CD4-positive, alpha-beta T cell treated with Interleukin-15 for 1 hour (primary cell): ENCODE measurements around the gene SIPA1L3.
A peak's percentile ranks its signal among the peaks of the same experiment; 100 is the strongest.

ENCODE experiments used
- DNase-seq: peaks from one replicate; pipeline ENCODE4 v3.0.0-alpha.2; 2020

SIPA1L3 gene

DNA sequence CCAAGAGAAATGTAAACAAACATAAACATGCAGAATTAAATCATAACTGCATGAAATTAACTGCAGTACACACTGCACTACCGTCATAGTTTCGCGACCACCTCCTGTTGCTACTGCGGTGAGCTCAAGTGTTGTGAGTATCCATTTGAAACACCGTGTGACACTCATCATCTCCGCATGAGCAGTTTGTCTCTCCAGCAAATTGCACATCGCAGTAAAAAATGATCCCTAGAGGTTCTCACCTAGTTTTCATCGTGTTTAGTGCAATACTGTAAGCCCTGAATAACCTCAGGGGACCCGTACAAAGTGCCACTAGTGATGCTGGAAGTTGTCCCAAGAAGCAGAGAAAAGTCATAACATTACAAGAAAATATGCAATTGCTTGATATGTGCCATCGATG is 169.3 kb downstream of the SIPA1L3 start:
- no peak for DNase-seq

DNA sequence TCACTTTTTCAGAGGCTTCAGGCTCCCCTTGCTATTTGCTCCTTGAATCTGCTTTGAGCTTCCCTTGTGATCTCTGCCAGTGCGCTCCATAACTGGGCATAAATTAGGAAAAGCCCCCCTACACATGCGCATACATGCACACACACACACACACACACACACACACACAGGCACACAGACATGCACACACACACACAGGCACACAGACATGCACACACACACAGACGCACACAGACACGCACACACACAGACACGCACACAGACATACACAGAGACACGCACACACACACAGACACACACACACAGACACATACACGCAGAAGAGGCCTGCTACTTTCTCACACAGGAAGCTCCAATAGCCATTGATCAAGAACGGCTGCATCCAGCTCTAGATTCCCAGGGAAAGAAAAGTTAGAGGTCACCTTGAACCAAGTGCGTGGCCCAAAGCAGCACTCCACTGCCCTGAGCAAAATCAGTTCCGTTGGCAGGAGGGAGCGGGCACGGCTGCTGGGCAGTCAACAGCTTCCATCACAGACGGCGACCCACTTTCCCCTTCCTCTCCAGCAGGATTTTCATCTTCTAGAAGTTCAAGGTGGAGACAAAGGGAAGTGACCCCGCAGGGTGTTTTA is 171.4 kb downstream of the SIPA1L3 start:
- no peak for DNase-seq

DNA sequence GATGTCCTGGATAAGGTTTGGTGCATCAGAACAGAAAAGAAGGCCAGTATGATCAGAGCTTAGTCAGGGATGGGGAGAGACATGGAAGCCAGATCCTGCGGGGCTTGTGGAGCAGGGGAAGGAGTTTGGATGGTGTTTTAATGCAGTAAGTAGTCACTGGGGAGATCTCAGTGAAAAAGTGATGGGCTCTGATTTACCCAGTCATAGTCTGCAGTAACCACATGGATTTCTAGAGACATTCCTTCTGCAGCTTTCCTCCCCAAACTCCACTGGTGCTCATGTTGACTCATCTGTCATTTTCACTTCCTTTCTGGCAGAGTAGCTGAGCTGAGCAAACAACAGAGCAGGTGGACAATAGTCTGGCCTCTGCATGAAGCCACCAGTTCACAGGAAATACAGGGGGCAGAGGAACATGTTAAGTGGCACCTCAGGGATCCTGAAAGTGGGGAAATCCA is 172.9 kb downstream of the SIPA1L3 start:
- DNase-seq, result no peak

DNA sequence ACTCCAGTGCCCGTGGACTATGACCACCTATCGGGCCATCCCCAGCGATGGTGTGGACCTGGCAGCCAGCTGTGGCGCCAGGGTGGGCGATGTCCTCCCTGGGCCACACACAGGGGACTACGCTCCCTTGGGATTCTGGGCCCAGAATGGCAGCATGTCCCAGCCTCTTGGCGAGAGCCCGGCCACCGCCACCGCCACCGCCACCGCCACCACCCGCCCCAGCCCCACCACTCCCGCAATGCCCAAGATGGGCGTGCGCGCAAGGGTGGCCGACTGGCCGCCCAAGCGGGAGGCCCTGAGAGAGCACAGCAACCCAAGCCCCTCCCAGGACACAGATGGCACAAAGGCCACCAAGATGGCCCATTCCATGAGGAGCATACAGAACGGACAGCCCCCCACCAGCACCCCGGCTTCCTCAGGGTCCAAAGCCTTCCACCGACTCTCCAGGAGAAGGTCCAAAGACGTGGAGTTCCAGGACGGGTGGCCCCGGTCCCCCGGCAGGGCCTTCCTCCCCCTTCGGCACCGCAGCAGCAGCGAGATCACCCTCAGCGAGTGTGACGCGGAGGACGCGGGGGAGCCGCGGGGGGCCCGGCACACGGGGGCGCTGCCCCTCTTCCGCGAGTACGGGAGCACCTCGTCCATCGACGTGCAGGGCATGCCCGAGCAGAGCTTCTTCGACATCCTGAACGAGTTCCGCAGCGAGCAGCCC is 174.7 kb downstream of the SIPA1L3 start:
- no peak for DNase-seq

DNA sequence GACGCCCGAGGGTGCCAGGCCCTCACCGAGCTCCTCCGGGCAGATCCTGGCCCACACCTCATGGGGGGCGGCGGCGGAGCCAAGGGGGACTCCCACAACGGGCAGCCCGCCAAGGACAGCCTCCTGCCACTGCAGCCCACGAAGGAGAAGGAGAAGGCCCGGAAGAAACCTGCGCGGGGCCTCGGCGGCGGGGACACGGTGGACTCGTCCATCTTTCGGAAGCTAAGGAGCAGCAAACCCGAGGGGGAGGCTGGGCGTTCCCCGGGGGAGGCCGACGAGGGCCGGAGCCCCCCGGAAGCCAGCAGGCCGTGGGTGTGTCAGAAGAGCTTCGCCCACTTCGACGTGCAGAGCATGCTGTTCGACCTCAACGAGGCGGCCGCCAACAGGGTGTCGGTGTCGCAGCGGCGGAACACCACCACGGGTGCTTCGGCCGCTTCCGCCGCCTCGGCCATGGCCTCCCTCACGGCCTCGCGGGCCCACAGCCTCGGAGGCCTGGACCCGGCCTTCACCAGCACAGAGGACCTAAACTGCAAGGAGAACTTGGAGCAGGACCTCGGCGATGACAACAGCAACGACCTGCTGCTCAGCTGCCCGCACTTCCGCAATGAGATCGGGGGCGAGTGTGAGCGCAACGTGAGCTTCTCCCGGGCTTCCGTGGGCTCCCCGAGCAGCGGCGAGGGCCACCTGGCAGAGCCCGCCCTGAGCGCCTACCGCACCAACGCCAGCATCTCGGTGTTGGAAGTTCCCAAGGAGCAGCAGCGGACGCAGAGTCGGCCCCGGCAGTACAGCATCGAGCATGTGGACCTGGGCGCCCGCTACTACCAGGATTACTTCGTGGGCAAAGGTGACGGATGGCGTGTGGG is 175.5 kb downstream of the SIPA1L3 start:
- DNase-seq, result no peak

DNA sequence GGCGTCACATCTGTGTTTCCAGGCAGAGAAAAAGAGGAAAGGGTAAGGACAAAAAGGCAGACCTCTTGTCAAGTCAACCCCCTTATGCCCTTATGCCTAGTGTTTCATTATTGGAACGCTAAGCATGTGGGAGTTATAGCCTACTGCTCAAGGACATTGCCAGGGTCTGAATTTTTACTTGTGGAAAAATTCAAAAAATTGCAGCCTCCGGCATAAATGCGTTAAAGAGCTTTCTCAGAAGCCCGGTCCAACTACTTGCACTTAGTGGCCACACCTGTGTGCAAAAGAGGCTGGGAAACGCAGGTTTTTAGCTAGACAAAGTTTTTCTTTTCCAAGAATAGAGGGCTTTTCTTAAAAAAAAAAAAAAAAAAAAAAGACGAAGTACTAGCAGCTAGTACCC is 177.2 kb downstream of the SIPA1L3 start:
- no peak for DNase-seq

DNA sequence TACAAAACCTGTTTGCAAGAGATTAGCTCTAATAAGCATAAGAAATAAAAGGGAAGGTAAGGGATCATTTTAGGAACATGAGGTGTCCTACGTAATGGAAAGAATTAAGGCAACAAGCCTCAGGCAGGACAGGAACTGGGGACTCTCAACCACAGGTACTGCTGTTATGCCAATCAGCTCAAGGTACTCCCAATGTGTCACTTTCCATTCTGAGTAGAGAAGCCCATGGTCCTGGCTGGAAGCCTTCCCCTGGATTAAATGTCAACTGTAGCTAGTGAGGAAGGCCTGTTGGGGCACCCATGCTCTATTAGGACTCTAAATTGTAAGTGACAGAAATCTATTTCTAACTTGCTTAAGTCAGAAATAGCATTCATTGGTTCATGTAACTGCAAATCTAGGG is 182.4 kb downstream of the SIPA1L3 start:
- no peak for DNase-seq

DNA sequence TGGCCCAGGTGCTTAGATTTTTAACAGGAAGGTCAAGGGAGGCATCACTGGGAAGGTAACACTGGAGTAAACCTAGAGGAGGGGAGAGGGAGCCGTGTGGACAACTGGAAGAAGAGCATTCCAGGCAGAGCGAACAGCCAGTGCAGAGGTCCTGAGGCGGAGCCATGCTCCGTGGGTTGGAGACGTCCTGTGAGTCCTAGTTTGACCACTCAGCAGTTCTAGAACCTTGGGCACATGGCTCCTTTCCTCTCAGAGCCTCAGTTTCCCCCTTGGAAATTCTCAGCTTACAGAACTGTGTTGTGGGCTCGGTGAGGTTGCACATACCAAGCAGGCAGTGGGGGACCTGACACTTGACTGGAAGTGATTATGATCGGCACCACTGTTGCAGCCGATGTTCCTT is 186.1 kb downstream of the SIPA1L3 start:
- no peak for DNase-seq

DNA sequence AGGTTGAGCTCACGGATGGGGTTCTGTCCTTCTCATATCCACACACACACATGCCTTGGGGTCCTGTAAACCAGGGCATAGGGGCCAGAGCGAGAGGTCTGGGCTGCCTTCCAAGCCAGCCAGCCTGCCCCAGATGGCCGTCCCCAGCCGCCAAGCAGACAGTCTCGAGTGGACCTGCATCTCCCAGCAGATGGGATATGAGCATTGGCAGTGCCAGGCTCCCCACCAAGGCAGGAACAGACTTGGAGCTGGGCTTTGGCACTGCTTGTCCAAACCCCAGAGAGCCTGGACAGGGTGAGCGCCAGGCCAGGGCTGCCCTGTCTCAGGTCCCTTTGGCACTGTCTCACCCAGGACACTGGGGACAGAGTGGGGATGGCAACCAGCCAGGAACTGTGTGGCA is 186.6 kb downstream of the SIPA1L3 start:
- DNase-seq, result no peak

DNA sequence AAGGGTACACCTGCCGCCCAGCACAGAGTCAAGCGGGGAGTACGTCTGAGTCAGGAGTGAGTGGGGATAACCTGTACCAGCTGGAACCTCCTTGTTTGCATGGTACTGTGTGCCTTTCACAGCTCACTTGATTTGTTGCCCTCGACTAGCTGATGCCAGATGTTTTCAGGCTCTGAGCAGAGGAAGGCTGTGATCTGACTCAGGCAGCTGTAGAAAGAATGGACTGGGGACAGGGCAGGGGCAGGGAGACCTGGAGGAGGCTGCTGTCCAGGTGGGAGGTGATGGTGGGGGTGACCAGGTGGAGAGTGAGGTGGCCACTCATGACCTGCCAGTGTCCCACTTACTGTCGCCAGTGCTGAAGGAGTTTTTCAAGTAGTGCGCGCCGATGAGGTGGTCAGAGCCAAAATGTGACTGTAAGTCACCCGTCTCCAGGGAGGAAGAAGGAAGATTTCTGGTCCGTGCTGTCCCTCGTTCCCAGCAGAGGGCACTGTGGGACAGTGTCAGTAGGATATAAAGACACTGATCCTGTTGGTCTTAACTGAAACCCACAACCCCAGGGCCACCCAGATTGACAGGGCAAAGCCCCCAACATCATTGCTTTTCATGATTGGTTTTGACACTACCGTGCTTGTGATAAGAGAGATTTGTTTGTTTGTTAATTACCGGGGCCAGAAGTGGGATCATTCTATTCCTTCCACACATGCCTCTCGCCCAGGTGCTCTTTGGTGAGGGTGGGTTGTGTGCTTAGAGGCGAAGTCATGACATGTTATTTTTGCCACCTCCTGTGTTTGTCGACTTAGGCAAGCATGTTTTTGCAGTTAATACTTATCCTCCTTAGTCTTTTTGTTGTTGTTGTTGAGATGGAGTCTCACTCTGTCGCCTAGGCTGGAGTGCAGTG is 188.7 kb downstream of the SIPA1L3 start:
- peak; percentile 48 for DNase-seq

DNA sequence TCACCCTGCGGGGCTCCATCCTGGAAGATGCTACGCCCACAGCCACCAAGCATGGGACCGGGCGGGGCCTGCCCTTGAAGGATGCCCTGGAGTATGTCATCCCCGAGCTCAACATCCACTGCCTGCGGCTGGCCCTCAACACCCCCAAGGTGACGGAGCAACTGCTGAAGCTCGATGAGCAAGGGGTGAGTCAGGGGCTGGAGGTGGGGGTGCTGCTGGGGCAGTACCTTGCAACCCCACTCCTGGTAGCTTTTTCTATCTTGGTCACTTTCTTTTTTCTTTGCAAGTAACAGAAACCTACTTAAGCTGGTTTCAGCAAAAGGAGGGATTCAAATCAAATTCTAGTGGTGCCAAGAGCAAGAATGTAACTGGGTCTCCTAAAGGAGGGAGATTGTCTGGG is 193.0 kb downstream of the SIPA1L3 start:
- no peak for DNase-seq

DNA sequence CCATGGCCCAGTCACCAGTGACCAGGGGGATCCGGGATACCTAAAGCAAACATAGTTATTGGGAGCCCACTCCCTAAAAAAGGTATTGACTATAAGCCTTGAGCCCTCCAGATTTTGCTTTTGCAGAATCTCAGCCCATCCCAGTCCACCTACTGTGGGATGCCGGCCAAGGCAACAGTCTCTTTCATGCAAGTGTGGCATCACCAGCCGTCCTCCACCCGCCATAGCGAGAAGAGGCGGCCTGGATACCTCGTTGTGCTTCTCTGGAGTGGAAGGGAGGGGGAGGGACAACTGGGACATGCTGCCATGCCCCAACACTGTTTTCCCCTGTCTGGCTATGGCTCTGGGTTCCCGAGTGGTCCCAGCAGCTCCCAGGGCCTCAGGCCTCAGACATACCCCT is 193.6 kb downstream of the SIPA1L3 start:
- no peak for DNase-seq

DNA sequence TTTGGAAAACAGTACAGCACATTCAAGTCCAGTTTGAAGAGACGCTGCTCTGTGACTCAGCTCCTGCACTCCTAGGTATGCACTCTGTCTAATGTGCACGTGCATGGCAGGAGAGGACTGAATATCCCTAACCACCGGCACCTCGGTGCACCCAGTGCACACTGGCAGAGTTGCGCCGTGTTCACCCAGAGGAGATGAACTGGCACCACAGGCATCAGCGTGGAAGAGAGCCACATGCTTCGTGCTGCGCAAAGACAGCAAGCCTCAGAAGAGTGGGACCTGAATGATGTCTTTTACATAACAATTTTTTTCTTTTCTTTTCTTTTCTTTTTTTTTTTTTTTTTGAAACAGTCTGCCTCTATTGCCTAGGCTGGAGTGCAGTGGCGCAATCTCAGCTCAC is 194.7 kb downstream of the SIPA1L3 start:
- DNase-seq, result no peak

DNA sequence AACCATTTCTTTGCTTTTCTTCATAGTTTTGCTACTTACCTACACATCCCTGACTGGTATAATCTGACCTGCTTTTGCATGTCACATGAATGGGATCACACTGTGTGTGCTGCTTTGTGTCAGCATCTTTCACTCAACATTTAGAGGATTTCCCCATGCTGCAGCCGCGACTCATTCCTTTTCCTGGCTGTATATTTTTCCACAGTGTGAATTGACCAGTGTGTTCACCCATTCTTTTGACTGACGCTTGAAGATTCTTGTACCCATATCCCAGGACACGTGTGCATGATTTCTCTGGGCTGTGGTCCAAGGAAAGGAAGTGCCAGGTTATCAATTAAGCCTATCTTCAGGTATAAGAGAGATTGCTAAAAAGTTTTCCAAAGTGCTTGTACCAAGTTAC is 198.6 kb downstream of the SIPA1L3 start:
- no peak for DNase-seq

DNA sequence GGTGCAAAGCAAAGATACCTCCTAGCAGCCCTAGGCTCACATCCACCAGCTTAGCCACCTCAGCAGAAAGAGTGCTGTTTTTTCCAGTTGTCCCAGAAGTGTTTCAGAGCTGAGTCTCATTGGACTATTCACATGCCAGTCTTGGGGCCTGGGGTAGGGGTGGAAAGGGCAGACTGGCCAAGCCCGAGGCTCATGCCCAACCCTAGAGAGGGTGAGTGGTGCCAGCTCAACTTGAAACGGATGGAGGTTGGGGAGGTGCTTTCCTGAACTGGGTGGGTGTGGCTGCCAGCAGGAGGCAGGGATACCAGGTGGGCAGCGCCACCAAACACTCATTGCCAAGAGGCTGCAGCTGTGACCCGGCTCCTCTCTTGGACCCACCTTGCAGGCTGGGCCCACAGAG is 200.1 kb downstream of the SIPA1L3 start:
- DNase-seq, result no peak

DNA sequence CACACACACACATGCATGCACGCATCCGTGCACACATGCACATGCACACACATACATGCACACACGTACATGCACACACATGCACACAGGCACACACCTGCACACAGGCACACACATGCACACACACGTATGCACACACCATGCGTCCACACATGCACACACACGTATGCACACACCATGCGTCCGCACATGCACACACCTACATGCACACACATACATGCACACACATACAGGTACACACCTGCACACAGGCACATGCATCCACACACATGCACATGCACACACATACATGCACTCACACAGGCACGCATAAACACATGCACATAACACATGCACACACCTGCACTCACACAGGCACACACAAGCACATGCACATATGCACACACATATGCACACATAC is 204.9 kb downstream of the SIPA1L3 start:
- no peak for DNase-seq

DNA sequence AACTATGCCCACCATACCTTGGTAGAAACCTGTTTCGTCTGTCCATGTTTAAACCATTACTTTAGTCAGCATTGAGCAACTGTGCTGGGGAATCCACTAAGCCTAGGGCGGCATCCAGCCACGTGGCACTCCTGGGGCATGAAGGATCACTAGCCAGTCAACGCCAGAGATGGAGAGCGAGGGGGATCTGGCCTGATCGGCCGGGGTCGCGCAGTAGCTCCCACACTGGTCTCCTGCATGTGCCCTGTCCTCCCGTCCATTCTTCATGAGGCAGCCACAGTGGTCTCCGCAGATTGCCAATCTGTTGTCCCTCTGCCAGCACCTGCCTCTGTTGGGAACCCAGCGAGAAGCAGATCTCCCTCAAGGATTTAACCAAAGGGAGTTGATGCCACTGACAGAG is 207.6 kb downstream of the SIPA1L3 start:
- no peak for DNase-seq

DNA sequence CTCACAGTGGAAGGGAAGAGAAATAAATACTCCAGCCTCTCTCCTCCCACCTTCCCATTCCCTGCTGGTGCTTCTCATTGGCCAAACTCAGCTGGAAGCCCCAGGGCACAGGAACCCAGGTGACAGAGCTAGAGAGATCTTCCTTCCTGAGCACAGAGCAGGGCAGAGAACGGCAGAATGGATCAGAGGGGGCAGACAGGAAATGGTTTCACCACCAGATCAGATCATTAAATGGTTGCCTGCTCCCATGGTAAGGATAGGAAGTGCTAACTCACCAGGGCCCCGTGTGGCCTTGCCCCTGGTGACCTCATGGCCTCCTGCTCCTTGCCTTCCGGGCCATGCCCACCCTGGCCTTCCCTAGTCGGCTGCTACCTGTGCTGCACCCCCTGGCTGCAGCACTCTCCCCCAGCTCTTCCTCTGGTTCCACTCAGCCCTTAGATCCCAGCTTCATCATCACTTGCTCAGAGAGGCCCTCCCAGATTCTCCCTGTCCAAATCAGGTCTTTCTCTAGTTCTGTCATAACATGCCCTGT is 208.3 kb downstream of the SIPA1L3 start:
- no peak for DNase-seq

DNA sequence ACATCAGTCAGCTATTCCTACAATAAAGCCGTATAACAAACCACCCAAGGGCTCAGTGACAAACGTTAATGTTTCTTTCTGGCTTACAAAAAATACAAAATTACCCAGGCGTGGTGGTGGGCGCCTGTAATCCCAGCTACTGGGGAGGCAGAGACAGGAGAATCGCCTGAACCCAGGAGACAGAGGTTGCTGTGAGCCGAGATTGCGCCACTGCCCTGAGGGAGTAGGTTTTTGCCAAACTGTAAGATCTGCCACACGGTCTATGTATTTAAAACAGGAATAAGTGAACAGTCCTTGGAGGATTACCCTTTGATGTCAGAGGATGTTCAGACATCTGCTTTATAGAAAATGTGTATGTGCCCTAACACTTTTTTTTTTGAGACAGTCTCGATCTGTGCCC is 211.2 kb downstream of the SIPA1L3 start:
- no peak for DNase-seq

DNA sequence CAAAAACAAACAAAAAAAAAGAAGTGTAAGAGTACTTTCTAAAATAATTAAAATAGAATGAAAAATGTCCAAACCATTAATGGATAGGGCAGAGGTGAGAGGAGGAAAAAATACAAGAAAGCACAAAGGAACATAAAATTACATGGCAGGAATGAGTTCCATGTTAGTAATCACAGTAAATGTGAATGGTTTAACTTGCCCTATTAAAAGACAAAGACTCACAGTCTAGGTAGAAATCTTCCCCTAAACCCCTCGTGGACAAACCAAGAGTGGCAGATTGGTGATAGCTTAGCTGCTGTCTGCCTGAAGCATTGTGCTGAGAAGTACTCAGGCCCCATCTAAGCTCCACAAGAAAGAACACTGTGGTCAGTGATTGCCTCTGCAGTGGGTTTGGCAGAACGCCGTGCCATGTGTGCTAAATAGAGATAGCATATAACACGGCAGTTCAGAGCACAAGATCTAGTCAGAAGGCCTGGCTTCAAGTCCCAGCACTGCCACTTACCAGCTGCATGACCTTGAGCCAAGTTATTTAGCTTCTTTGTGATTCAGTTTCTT is 213.5 kb downstream of the SIPA1L3 start:
- no peak for DNase-seq

DNA sequence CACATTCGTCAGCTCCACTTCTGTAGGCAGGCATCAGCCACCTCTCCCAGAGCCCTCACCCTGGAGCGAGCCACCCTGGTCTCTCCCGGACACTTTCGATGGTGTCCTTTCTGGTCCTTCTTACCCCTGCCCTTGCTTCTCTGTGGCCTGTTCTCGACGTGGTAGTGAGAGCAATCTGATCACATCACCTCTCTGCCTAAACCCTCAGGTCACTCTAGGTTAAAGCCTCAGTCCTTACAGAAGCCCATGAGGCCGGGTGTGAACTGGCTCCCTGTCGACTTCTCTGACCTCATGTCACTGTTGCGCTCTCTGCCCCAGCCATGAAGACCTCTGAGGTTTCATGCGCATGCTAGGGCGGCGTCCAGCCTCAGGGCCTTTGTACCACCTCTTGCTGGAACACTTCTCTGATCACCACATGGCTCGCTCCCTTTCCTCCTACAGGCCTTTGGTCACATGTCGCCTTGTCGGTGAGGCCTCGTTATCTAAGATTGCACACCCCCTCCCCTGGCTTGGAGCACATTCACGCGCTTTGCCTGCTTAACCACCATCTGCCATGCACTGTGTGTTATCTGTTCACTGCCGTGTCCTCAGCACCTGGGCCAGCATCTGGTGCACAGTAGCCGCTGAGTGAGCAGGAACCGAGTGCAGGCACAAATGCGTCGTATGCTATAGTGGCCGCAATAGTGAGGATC is 215.5 kb downstream of the SIPA1L3 start:
- DNase-seq, result no peak

DNA sequence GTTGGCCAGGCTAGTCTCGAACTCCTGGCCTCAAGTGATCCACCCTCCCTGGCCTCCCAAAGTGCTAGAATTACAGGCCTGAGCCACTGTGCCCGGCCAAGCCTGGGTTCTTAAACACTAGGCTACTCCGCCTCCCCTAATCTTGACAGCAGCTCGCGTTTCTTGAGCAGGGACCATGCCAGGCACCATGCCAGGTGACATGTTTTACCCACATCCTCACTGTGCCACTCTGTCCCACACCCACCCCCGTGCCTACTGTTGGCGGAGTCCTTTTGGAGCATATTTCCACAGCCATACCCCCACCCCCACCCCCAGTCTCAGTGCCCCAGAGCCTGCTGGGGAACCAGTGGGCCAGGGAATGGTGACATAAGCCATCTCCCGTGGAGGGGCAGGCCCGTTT is 218.2 kb downstream of the SIPA1L3 start:
- DNase-seq, result no peak
